NCI-H2196 (cell line): ENCODE results near the gene SIL1.
"Not testable (repeated sequence)": the region's sequence is repeated elsewhere in the genome, so short reads cannot be mapped to it uniquely, and the experiment has no call there.

ENCODE experiments used
- DNase-seq: peaks from one replicate; lab custom pipeline; 2025; ENCODE audit not compliant: unreplicated experiment; lab: John Stamatoyannopoulos, UW

Gene SIL1

GRCh38 chr5:139197710-139198669 is at the start of gene SIL1:
Gene SIL1 (minus strand): TSS chr5:139198368. CDS start chr5:139127843, 70,525 bp downstream.
- DNase-seq: peak; percentile 96

DNA sequence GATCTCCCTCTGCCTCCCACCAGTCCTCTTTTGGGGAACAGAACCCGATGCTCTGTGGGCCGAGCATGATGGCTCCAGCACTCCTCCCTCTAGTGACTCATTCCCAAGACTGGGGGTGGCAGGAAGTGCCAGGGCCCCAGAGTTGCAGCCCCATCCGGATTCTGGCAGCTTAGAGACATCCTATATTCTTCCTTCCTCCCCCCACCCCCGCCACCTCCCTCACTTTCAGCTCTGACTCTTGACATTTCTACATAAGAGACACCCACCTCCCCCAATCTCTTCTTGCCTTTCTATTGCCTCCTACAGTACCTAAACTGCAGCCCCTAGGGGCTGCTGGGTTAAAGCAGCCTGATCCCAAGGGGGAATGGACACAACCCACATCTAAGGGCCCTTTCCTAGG is 48.2 kb upstream of the SIL1 start:
- DNase-seq: no peak

DNA sequence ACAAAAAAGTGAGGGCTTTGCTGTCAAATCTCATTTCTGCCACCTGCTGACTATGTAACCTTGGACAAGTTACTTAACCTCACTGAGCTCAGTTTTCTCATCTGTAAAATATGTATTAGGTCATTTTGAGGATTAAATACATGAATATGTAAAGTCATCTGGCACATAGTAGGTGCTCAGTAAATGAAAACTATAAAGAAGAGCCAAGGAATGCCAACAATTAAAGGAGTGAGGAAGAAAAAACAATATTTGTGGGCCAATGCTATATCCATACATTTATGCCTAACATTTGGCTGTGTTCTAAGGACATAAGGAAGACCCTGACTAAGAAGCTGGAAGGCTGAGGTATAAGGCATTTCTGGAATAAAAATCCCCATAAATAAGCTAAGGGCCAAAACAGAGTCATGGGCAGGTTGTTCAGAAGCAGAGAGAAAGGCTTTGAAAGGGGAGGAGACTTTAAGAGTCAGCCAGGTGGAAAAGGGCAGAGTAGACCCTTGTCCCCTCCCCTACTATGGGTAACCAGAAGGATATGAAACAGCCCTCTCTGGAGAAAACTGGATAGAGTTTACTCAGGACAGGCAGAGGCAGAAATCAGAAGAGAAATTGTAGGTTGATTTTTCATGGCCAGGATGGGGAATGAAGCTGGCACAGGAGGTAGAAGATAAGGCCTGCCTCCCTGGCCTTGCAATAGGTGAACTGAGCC is 47.6 kb upstream of the SIL1 start:
- DNase-seq: no peak

DNA sequence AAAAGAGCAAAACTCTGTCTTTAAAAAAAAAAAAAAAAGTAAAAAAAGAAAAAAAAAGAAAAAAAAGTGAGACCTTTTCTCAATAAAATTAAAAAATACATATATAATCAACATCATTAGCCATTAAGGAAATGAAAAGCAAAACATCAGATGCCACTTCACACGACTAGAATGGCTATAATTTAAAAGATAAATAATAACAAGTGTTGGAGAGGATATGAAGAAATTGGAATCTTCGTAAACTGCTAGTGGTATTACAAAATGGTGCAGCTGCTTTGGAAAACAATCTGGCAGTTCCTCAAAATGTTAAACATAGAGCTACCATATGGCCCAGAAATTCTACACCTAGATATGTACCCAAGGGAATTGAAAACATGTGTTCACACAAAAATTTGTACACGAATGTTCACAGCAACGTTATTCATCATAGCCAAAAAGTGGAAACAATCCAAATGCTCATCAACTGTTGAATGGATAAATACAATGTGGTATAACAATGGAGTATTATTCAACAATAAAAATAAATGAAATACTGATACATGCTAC is 45.3 kb upstream of the SIL1 start:
- DNase-seq: no peak

- DNase-seq: no peak
Observed at GRCh38 chr5:139241139-139241538, 43.0 kb upstream of the SIL1 start.

GRCh38 chr5:139236479-139236878 is 38.3 kb upstream of the SIL1 start:
- DNase-seq: no peak

DNA sequence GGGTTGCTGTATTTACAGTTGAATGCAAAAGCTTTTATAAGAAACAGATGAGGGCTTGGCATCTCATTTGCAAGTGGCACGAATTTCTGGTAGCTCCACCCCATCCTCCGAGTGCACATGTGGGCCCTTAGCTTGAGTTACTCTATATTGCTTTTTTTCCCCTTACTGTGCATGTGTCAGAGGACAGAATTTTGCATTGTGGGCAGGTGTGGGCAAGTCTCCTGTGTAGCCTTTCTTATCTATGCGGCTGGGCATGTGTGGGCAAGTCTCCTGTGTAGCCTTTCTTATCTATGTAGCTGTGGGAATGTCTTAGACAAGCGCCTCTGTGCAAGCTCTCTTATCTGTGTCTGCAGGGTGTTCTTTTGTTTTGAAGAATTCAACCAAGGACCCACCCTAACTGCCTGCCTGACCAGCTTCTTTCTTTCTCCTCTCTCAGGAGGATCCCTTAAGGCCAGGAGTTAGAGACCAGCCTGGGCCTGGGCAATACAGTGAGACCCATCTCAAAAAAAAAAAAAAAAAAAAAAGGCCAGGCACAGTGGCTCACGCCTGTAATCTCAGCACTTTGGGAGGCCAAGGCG is 34.1 kb upstream of the SIL1 start:
- no peak for DNase-seq

DNA sequence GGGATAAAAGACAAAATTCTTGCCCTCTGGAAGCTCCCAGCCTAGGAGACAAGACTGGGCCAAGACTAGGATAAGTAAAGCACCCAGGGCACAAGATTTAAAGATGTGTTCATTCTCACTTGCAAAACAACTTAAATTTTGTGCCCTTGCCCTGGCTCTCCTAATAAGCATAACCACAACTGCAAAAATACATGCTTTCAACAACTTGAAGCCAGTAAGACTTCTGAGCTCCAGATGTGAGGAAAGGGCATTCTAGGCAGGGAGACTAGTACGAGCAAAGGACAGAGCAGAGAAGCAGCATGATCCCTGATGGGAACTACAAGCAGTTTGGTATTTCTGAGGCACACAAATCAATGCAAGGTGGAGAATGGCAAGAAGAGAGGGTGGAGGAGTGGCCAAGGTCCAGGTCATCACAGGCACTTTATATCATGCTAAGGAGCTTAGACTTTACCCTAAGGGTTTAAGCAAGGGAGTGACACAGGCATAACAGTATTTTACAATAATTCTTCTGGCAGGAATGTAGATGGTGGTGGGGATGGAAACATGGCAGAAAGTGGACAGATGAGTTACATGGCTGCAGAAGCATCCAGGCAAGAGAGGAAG is 30.1 kb upstream of the SIL1 start:
- DNase-seq: no peak

DNA sequence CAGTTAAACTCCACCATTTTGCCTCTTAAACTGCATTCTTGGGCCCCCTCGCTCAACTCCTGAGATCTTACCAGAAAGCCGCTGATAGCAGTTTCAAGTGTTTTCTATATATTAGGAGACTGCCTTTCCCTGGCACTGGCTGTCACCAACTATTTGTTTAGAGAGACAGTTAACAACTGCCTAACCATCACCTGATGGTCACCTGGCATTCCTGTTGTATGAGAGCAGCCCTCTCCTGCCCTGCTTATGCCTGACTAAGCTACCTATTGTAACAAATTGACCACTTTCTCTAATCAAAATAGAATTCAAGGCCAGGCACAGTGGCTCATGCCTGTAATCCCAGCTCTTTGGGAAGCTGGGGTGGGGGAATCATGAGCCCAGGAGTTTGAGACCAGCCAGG is 28.0 kb upstream of the SIL1 start:
- DNase-seq: no peak

- no peak for DNase-seq
Observed at GRCh38 chr5:139223481-139223880, 25.3 kb upstream of the SIL1 start.

DNA sequence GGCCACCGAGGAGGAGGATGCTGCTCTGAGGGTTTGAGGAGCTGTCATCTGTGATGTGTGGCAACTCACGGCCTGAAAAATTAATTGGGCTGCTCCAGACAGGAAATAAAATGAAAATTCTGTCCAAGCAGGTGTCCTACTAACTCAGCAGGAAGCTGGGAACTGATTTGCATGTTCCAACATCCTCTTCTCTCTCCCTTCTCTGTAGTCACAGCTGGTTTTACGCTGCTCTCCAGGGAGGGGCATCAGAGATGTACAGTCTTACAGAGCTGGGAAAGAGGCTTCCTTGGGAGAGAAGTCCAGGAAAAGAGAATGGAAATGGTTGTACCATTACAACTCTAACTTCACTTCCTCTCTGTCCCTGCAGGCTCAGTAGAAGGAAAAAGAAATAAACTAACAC is 24.2 kb upstream of the SIL1 start:
- peak; percentile 28 for DNase-seq

- not testable (repeated sequence) for DNase-seq
Observed at GRCh38 chr5:139218038-139218437, 19.9 kb upstream of the SIL1 start.

- DNase-seq: no peak
Observed at GRCh38 chr5:139215107-139215975, 17.2 kb upstream of the SIL1 start.

GRCh38 chr5:139214646-139215045 is 16.5 kb upstream of the SIL1 start:
- no peak for DNase-seq

- no peak for DNase-seq
Observed at GRCh38 chr5:139212906-139213305, 14.7 kb upstream of the SIL1 start.

DNA sequence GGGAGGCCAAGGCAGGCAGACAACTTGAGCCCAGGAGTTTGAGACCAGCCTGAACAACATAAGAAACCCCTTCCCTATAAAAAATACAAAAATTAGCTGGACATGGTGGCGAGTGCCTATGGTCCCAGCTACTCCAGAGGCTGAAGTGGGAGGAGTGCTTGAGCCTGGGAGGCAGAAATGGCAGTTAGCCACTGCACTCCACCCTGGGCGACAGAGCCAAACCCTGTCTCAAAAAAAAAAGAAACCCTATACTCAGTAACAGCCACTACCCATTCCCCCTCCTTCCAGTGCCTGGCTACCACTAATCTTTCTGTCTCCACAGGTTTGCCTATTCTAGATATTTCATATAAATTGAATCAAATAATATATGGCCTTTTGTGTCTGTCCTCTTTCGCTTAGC is 14.3 kb upstream of the SIL1 start:
- no peak for DNase-seq

DNA sequence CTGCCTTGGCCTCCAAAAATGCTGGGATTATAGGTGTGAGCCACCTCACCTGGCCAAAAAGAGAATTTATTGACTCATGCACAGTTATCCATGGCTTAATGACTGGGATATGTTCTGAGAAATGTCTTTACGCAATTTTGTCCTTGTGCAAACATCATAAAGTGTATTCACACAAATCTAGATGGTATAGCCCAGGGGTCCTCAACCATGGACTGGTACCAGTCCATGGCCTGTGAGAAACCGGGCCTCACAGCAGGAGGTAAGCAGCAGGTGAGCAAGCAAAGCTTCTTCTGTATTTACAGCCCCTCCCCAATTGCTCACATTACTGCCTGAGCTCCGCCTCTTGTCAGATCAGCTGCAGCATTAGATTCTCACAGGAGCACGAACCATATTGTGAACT is 12.4 kb upstream of the SIL1 start:
- peak; percentile 18 for DNase-seq

- no peak for DNase-seq
Observed at GRCh38 chr5:139207297-139208000, 9.3 kb upstream of the SIL1 start.

- no peak for DNase-seq
Observed at GRCh38 chr5:139205586-139205985, 7.4 kb upstream of the SIL1 start.

DNA sequence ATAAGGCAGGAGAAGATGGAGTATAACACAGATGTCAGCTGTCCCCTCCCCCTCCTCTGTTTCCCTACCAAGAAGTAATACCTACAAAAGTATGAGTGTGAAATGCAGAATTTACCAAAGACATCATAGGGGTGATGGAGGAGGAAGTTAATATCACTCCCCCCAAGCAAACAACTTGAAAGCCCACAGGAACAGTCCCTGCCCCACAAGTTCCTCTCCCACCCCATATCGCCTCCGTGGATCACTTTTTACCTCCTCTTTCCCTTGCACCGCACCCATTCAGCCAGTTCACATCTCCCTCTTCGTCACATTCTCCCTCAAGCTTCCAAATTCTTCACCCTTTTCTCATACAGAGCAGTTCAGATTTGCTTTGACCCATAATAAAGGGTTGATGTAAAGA is 7.0 kb upstream of the SIL1 start:
- no peak for DNase-seq
